HepG2 (cell line): ENCODE results near the gene NFKBIZ. TPM values are rescaled to one million over a fixed set of nuclear protein-coding genes. Genes with fewer than 3 reads are reported as not detected.
A peak's percentile ranks its signal among the peaks of the same experiment; 100 is the strongest.

Experiments used
- ATAC-seq: fragments of 200-7000 bp; cut with Tn5 transposase; 3 replicates; pipeline ENCODE4 v1.9.1; 2020; ENCODE audit warnings: mild to moderate bottlenecking, moderate library complexity
- BruUV-seq: library from RNA; stranded (reverse); fragments of 400-500 nt; replicated peaks from 2 replicates; lab custom pipeline; 2021; lab: Mats Ljungman, UMichigan
- CTCF ChIA-PET: fragments of 300-600 bp; formaldehyde crosslinking; extraction: SDS; loops from one replicate; lab custom pipeline; 2021; ENCODE audit warnings: low total read pairs, inconsistent platforms, low intra/inter-chr PET ratio; lab: Yijun Ruan, JAX
- POLR2A ChIA-PET: fragments of 350-600 bp; sonication (Branson Sonifier 250); formaldehyde crosslinking; loops from one replicate; lab custom pipeline; 2020; ENCODE audit warnings: antibody characterized with exemption, inconsistent platforms; lab: Yijun Ruan, JAX
- DNase-seq: peaks from one replicate; pipeline ENCODE4 v3.0.0-alpha.2; 2015; ENCODE audit warnings: low spot score
- FAIRE-seq: peaks from 3 replicates; lab custom pipeline; 2011; peaks lifted over from hg19 to GRCh38; lab: Jason Lieb, UNC
- H2AFZ ChIP-seq: one replicate; pipeline ENCODE4 v1.6.1; 2011; ENCODE audit warnings: low read length, inconsistent platforms
- H3K27ac ChIP-seq: fragments of 300-600 bp; 3 replicates; pipeline ENCODE4 v1.8.0; 2011; ENCODE audit warnings: mixed run types, mild to moderate bottlenecking, mixed read lengths, low read length, inconsistent platforms; ENCODE audit not compliant: insufficient read depth; ENCODE audit errors: extremely low read length
- H3K27me3 ChIP-seq, 2 experiments: fragments of 200-600 bp in 1 of 2; 2 replicates in 1 of 2; 3 replicates in 1 of 2; pipeline versions ENCODE4 v1.6.0 to v1.8.0; 2011; ENCODE audit warnings: low read length in 2 of 2, mild to moderate bottlenecking in 2 of 2, moderate library complexity in 2 of 2, inconsistent platforms in 1 of 2; ENCODE audit not compliant: insufficient read depth in 2 of 2, control insufficient read depth in 1 of 2
- H3K36me3 ChIP-seq, 2 experiments: fragments of 200-600 bp in 1 of 2; replicated peaks in 1 of 2; 2 replicates in 1 of 2; 3 replicates in 1 of 2; pipeline versions ENCODE4 v1.5.1 to v1.8.0; 2011; ENCODE audit warnings: low read length in 2 of 2, inconsistent platforms in 1 of 2; ENCODE audit not compliant: insufficient read depth in 2 of 2, control insufficient read depth in 1 of 2
- H3K4me1 ChIP-seq: 2 replicates; pipeline ENCODE4 v1.5.1; 2012; ENCODE audit warnings: low read length, inconsistent platforms; ENCODE audit not compliant: insufficient read depth
- H3K4me2 ChIP-seq: 2 replicates; pipeline ENCODE4 v1.6.0; 2011; ENCODE audit warnings: low read depth, low read length, inconsistent platforms
- H3K4me3 ChIP-seq, 3 experiments: fragments of 200-600 bp in 1 of 3; sonication (generic), shearing (Covaris generic) in 1 of 3; replicated peaks in 1 of 3; 2 replicates each; pipeline ENCODE4 v1.5.1; 2011 to 2016; ENCODE audit warnings: low read length in 3 of 3, inconsistent platforms in 2 of 3, low read depth in 2 of 3, mild to moderate bottlenecking in 2 of 3, control low read depth in 1 of 3, mixed read lengths in 1 of 3; ENCODE audit not compliant: insufficient read depth in 1 of 3
- H3K79me2 ChIP-seq: one replicate; pipeline ENCODE4 v1.6.1; 2011; ENCODE audit warnings: low read length, inconsistent platforms; ENCODE audit not compliant: insufficient read depth
- H3K9ac ChIP-seq: 2 replicates; pipeline ENCODE4 v1.6.0; 2011; ENCODE audit warnings: mild to moderate bottlenecking, low read depth, low read length, inconsistent platforms; ENCODE audit not compliant: insufficient read depth
- H3K9me3 ChIP-seq: 2 replicates; pipeline ENCODE4 v1.5.1; 2012; ENCODE audit warnings: mild to moderate bottlenecking, low read length
- H4K20me1 ChIP-seq: 2 replicates; pipeline ENCODE4 v1.6.0; 2011; ENCODE audit warnings: inconsistent platforms, mild to moderate bottlenecking, low read length, moderate library complexity; ENCODE audit not compliant: insufficient read depth
- ATF7 ChIP-seq, 2 experiments: fragments of 450-650 bp in 1 of 2; sonication (generic) in 1 of 2; formaldehyde crosslinking in 1 of 2; IDR thresholded peaks; 2 replicates each; pipeline versions ENCODE4 v1.4.0 to v1.6.1; 2016 to 2020; ENCODE audit warnings: antibody characterized with exemption in 1 of 2, mild to moderate bottlenecking in 1 of 2, missing genetic modification reagents in 1 of 2
- ATM ChIP-seq: fragments of 450-650 bp; IDR thresholded peaks from 2 replicates; pipeline ENCODE4 v1.7.1; 2017; ENCODE audit warnings: mild to moderate bottlenecking, borderline replicate concordance
- ATRX ChIP-seq: sonication (generic); formaldehyde crosslinking; IDR thresholded peaks from 2 replicates; pipeline ENCODE4 v1.4.0; 2020; ENCODE audit warnings: missing genetic modification reagents, borderline replicate concordance
- CAMTA2 ChIP-seq: sonication (generic); formaldehyde crosslinking; IDR thresholded peaks from 2 replicates; pipeline ENCODE4 v1.4.0; 2020; ENCODE audit warnings: mild to moderate bottlenecking, missing genetic modification reagents, borderline replicate concordance
- CBFB ChIP-seq: sonication (generic); formaldehyde crosslinking; IDR thresholded peaks from 2 replicates; pipeline ENCODE4 v1.4.0; 2020; ENCODE audit warnings: missing genetic modification reagents
- CEBPB ChIP-seq: IDR thresholded peaks from 2 replicates; pipeline ENCODE4 v1.6.1; 2011; ENCODE audit warnings: low read depth, low read length, improper control_type of control experiment, borderline replicate concordance
- CREB1 ChIP-seq, 2 experiments: fragments of 450-650 bp in 1 of 2; IDR thresholded peaks; 2 replicates each; pipeline ENCODE4 v1.6.1; 2016 to 2017; ENCODE audit warnings: control low read depth in 1 of 2, mild to moderate bottlenecking in 1 of 2, missing compliant biosample characterization in 1 of 2, missing genetic modification characterization in 1 of 2
- FOSL2 ChIP-seq: sonication (generic); formaldehyde crosslinking; IDR thresholded peaks from 2 replicates; pipeline ENCODE4 v1.4.0; 2020; ENCODE audit warnings: missing genetic modification reagents
- FOXK1 ChIP-seq: sonication (generic); formaldehyde crosslinking; IDR thresholded peaks from 2 replicates; pipeline ENCODE4 v1.4.0; 2020; ENCODE audit warnings: low read depth, missing genetic modification reagents, borderline replicate concordance
- HNRNPH1 ChIP-seq: fragments of 200-400 bp; formaldehyde crosslinking; optimal IDR thresholded peaks from 2 replicates; pipeline ENCODE3; 2017; ENCODE audit warnings: mild to moderate bottlenecking, low read depth, low read length
- IRX3 ChIP-seq: sonication (generic); formaldehyde crosslinking; IDR thresholded peaks from 2 replicates; pipeline ENCODE4 v1.8.1; 2023; ENCODE audit warnings: mild to moderate bottlenecking, low read depth, missing genetic modification reagents, borderline replicate concordance
- POGZ ChIP-seq: sonication (generic); formaldehyde crosslinking; IDR thresholded peaks from 2 replicates; pipeline ENCODE4 v1.4.0; 2020; ENCODE audit warnings: mild to moderate bottlenecking, missing genetic modification reagents
- ZBTB21 ChIP-seq: sonication (generic); formaldehyde crosslinking; IDR thresholded peaks from 2 replicates; pipeline ENCODE4 v1.4.0; 2020; ENCODE audit warnings: missing genetic modification reagents
- ZBTB42 ChIP-seq: sonication (generic); formaldehyde crosslinking; IDR thresholded peaks from 2 replicates; pipeline ENCODE4 v1.5.0; 2020; ENCODE audit warnings: mild to moderate bottlenecking, missing genetic modification reagents
- ZNF441 ChIP-seq: sonication (generic); formaldehyde crosslinking; IDR thresholded peaks from 2 replicates; pipeline ENCODE4 v1.7.0; 2021; ENCODE audit warnings: missing genetic modification reagents, borderline replicate concordance
- ZNF75D ChIP-seq: sonication (generic); formaldehyde crosslinking; IDR thresholded peaks from 2 replicates; pipeline ENCODE4 v1.8.1; 2023; ENCODE audit warnings: missing genetic modification reagents, mild to moderate bottlenecking, borderline replicate concordance
- ZNF788 ChIP-seq: sonication (generic); formaldehyde crosslinking; IDR thresholded peaks from 2 replicates; pipeline ENCODE4 v1.5.0; 2020; ENCODE audit warnings: mild to moderate bottlenecking, missing genetic modification reagents, borderline replicate concordance
- WGBS: methylation state at CpG from one replicate; pipeline ENCODE4 v1.1.6; 2017; ENCODE audit warnings: low lambda C conversion rate; 5-methylcytosine and 5-hydroxymethylcytosine counted together
- in situ Hi-C: cut with HindIII; loops from 2 replicates; pipeline ENCODE4 v1.10.0; 2017; ENCODE audit warnings: low pct_unique_long_range_greater_than_20kb; ENCODE audit not compliant: extremely low pct_ligation_motif_present
- intact Hi-C: fragments of 100-400 bp; cut with micrococcal nuclease; formaldehyde crosslinking; loops from one replicate; pipeline ENCODE4 v1.10.0; 2022; ENCODE audit not compliant: unreplicated experiment
- polyA plus RNA-seq, 8 experiments: library from polyadenylated mRNA; depleted of rRNA in 3 of 8; stranded (reverse) in 7 of 8; unstranded in 1 of 8; fragments of >200 nt; fragmentation: Illumina TruSeq in 4 of 8; extraction: Trizol in 4 of 8; gene quantifications; 2 replicates each; pipeline versions ENCODE4 v1.2.1 to v1.2.3, GENCODE V29; 2011 to 2016; ENCODE audit warnings: low read depth in 4 of 8, missing spikeins in 1 of 8, mixed read lengths in 1 of 8; ENCODE audit not compliant: insufficient read depth in 1 of 8
- total RNA-seq, 5 experiments: library from RNA; depleted of rRNA; stranded (reverse); fragments of >200 nt; fragmentation: Illumina TruSeq; extraction: Trizol; gene quantifications; 2 replicates each; pipeline ENCODE4 v1.2.3, GENCODE V29; 2016; ENCODE audit warnings: low read depth in 1 of 5
- TF ChIP-seq, protein P1 (sequence below): sonication (generic); formaldehyde crosslinking; IDR thresholded peaks from 2 replicates; pipeline ENCODE4 v1.4.0; 2020; ENCODE audit warnings: missing genetic modification reagents, borderline replicate concordance

NFKBIZ gene
- total and polyA plus RNA-seq, 2 of the 13 experiments (the other 11 are each of a cell fraction or from before 2014, with no cell fraction given), result 25.9 to 60.6 TPM

GRCh38 chr3:101902041-101902440 is 52.7 kb downstream of the NFKBIZ start:
- 5% methylated on average over 1 of the region's 1 CpG for WGBS
- no peak for FAIRE-seq
- no peak overlapping the region for H3K9ac ChIP-seq
- no peak for DNase-seq
- ATAC-seq, result no peak
- in situ Hi-C loops, result no loop called here
- no peaks in the 10 kb centered on the region for H3K4me1 ChIP-seq
- H3K27me3 ChIP-seq, result no peaks in the 10 kb centered on the region
- no peaks in the 10 kb centered on the region for H4K20me1 ChIP-seq
- BruUV-seq, result no TSS peak
- H3K9me3 ChIP-seq, result no peaks in the 10 kb centered on the region
- no peak overlapping the region for H3K27ac ChIP-seq
- no peaks in the 10 kb centered on the region for H3K79me2 ChIP-seq
- ChIA-PET POLR2A (no interaction called here), CTCF (no interaction called here)
- H2AFZ ChIP-seq, result no peak overlapping the region
- no peak overlapping the region for H3K4me3 ChIP-seq
- TF ChIP-seq FOSL2 (CRISPR knock-in tag), result peak; percentile 21; the same call in 1 of the 2 replicates
- no peak for TF ChIP-seq CEBPB
- no peak for TF ChIP-seq CAMTA2 (CRISPR knock-in tag)
- TF ChIP-seq ZBTB21 (CRISPR knock-in tag), result peak; percentile 59
- peak; percentile 34; the same call in 1 of the 2 replicates for TF ChIP-seq ATF7 (IDR thresholded peaks at IDR 0.05)
- no peak for TF ChIP-seq ATF7 (CRISPR knock-in tag; IDR thresholded peaks at IDR 0.05)
- TF ChIP-seq CBFB (CRISPR knock-in tag), result no peak
- peak; percentile 78 for TF ChIP-seq CREB1 (IDR thresholded peaks at IDR 0.05)
- TF ChIP-seq CREB1 (CRISPR knock-in tag; IDR thresholded peaks at IDR 0.05), result no peak
- TF ChIP-seq IRX3 (CRISPR knock-in tag), result no peak
- no peak overlapping the region for H3K4me2 ChIP-seq
- no peaks in the 10 kb centered on the region for H3K36me3 ChIP-seq
- intact Hi-C loops, result no loop called here

- WGBS, result 44% methylated on average over 3 of the region's 3 CpGs
- Histone ChIP-seq H3K79me2 (no peaks in the 10 kb centered on the region), H3K4me1 (no peaks in the 10 kb centered on the region), H3K4me3 (no peak overlapping the region), H3K9ac (no peak overlapping the region), H3K36me3 (no peaks in the 10 kb centered on the region), H3K27ac (no peak overlapping the region), H3K27me3 (no peaks in the 10 kb centered on the region), H2AFZ (no peak overlapping the region), H3K4me2 (no peak overlapping the region), H3K9me3 (no peaks in the 10 kb centered on the region), H4K20me1 (no peaks in the 10 kb centered on the region)
- FAIRE-seq, result no peak
- BruUV-seq, result no TSS peak
- no peak for ATAC-seq
- POLR2A ChIA-PET, result no interaction called here
- in situ Hi-C loops, result no loop called here
- intact Hi-C loops, result no loop called here
- CTCF ChIA-PET, result no interaction called here
- no peak for DNase-seq
- TF ChIP-seq HNRNPH1, result no peak
- TF ChIP-seq, protein P1, sequence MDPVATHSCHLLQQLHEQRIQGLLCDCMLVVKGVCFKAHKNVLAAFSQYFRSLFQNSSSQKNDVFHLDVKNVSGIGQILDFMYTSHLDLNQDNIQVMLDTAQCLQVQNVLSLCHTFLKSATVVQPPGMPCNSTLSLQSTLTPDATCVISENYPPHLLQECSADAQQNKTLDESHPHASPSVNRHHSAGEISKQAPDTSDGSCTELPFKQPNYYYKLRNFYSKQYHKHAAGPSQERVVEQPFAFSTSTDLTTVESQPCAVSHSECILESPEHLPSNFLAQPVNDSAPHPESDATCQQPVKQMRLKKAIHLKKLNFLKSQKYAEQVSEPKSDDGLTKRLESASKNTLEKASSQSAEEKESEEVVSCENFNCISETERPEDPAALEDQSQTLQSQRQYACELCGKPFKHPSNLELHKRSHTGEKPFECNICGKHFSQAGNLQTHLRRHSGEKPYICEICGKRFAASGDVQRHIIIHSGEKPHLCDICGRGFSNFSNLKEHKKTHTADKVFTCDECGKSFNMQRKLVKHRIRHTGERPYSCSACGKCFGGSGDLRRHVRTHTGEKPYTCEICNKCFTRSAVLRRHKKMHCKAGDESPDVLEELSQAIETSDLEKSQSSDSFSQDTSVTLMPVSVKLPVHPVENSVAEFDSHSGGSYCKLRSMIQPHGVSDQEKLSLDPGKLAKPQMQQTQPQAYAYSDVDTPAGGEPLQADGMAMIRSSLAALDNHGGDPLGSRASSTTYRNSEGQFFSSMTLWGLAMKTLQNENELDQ (CRISPR knock-in tag), result no peak
- no peak for TF ChIP-seq ZNF441 (CRISPR knock-in tag)
- TF ChIP-seq ATRX, result no peak
- TF ChIP-seq ATM, result no peak
- no peak for TF ChIP-seq CAMTA2 (CRISPR knock-in tag)
- TF ChIP-seq ZBTB42 (CRISPR knock-in tag), result no peak
- TF ChIP-seq FOXK1 (CRISPR knock-in tag), result no peak
- TF ChIP-seq POGZ (CRISPR knock-in tag), result no peak
- no peak for TF ChIP-seq ZNF788 (CRISPR knock-in tag)
- TF ChIP-seq ZNF75D (CRISPR knock-in tag), result no peak
Observed at GRCh38 chr3:101903451-101903871, 54.1 kb downstream of the NFKBIZ start.
